H9 (cell line): Measurements from ENCODE around the gene FAM180A. TPM values are rescaled to one million over a fixed set of nuclear protein-coding genes. Genes with fewer than 3 reads are reported as not detected.

Source experiments
- DNase-seq: peaks from one replicate; pipeline ENCODE4 v3.0.0-alpha.2; 2017
- H2AFZ ChIP-seq: one replicate; pipeline ENCODE4 v1.6.1; 2013; ENCODE audit warnings: mild to moderate bottlenecking, low read length, control low read depth, moderate library complexity
- H2AK5ac ChIP-seq: 2 replicates; pipeline ENCODE4 v1.6.1; 2013; ENCODE audit warnings: low read length, control low read depth, mixed read lengths; ENCODE audit not compliant: insufficient read length
- H2BK120ac ChIP-seq: one replicate; pipeline ENCODE4 v1.6.1; 2013; ENCODE audit warnings: low read depth, mild to moderate bottlenecking, low read length, control low read depth, inconsistent platforms; ENCODE audit not compliant: poor library complexity, severe bottlenecking
- H2BK12ac ChIP-seq: 2 replicates; pipeline ENCODE4 v1.6.1; 2013; ENCODE audit warnings: low read length, control low read depth, mixed read lengths, low read depth; ENCODE audit not compliant: insufficient read length
- H2BK15ac ChIP-seq: 2 replicates; pipeline ENCODE4 v1.6.1; 2013; ENCODE audit warnings: low read depth, low read length, control low read depth
- H2BK20ac ChIP-seq: one replicate; pipeline ENCODE4 v1.6.1; 2013; ENCODE audit warnings: low read depth, mild to moderate bottlenecking, low read length, control low read depth, inconsistent platforms; ENCODE audit not compliant: poor library complexity, severe bottlenecking
- H2BK5ac ChIP-seq: 2 replicates; pipeline ENCODE4 v1.6.1; 2013; ENCODE audit warnings: low read length, control low read depth, mixed read lengths; ENCODE audit not compliant: insufficient read length
- H3K14ac ChIP-seq: 2 replicates; pipeline ENCODE4 v1.6.1; 2013; ENCODE audit warnings: low read length, control low read depth; ENCODE audit not compliant: insufficient read depth
- H3K18ac ChIP-seq: 2 replicates; pipeline ENCODE4 v1.6.1; 2013; ENCODE audit warnings: low read depth, mild to moderate bottlenecking, mixed read lengths, low read length, control low read depth; ENCODE audit not compliant: insufficient read length
- H3K23ac ChIP-seq: 2 replicates; pipeline ENCODE4 v1.6.1; 2013; ENCODE audit warnings: low read length, control low read depth, mixed read lengths, low read depth; ENCODE audit not compliant: insufficient read length
- H3K23me2 ChIP-seq: 2 replicates; pipeline ENCODE4 v1.6.1; 2013; ENCODE audit warnings: low read depth, mild to moderate bottlenecking, mixed read lengths, low read length, control low read depth; ENCODE audit not compliant: insufficient read length, poor library complexity, severe bottlenecking
- H3K27ac ChIP-seq: 2 replicates; pipeline ENCODE4 v1.5.1; 2013; ENCODE audit warnings: low read length, control low read depth, mixed read lengths, low read depth; ENCODE audit not compliant: insufficient read length
- H3K27me3 ChIP-seq: 2 replicates; pipeline ENCODE4 v1.6.1; 2013; ENCODE audit warnings: low read length, control low read depth, inconsistent platforms; ENCODE audit not compliant: insufficient read depth
- H3K4ac ChIP-seq: 2 replicates; pipeline ENCODE4 v1.6.1; 2013; ENCODE audit warnings: low read depth, mild to moderate bottlenecking, control low read depth, inconsistent platforms, low read length, moderate library complexity
- H3K4me1 ChIP-seq: 2 replicates; pipeline ENCODE4 v1.6.1; 2013; ENCODE audit warnings: low read length, control low read depth, inconsistent platforms; ENCODE audit not compliant: insufficient read depth
- H3K4me2 ChIP-seq: 2 replicates; pipeline ENCODE4 v1.6.1; 2013; ENCODE audit warnings: low read length, control low read depth, mixed read lengths; ENCODE audit not compliant: insufficient read length, insufficient read depth
- H3K56ac ChIP-seq: 2 replicates; pipeline ENCODE4 v1.6.1; 2013; ENCODE audit warnings: low read depth, mild to moderate bottlenecking, mixed read lengths, low read length, control low read depth; ENCODE audit not compliant: insufficient read length
- H3K79me1 ChIP-seq: 2 replicates; pipeline ENCODE4 v1.6.1; 2013; ENCODE audit warnings: low read depth, mild to moderate bottlenecking, moderate library complexity, low read length, control low read depth, inconsistent platforms; ENCODE audit not compliant: insufficient read depth, poor library complexity, severe bottlenecking
- H3K79me2 ChIP-seq: 2 replicates; pipeline ENCODE4 v1.6.1; 2013; ENCODE audit warnings: low read length, control low read depth, inconsistent platforms; ENCODE audit not compliant: insufficient read depth
- H3K9ac ChIP-seq: 2 replicates; pipeline ENCODE4 v1.6.1; 2013; ENCODE audit warnings: low read length, control low read depth, mixed read lengths; ENCODE audit not compliant: insufficient read length; ENCODE audit errors: extremely low read depth
- H3K9me3 ChIP-seq: one replicate; pipeline ENCODE4 v1.6.1; 2013; ENCODE audit warnings: low read depth, low read length, inconsistent platforms; ENCODE audit not compliant: control insufficient read depth
- H3T11ph ChIP-seq: one replicate; pipeline ENCODE4 v1.6.1; 2013; ENCODE audit warnings: mild to moderate bottlenecking, low read length, control low read depth, inconsistent platforms
- H4K20me1 ChIP-seq: one replicate; pipeline ENCODE4 v1.6.1; 2013; ENCODE audit not compliant: control insufficient read depth, insufficient read length, insufficient read depth
- H4K5ac ChIP-seq: 2 replicates; pipeline ENCODE4 v1.6.1; 2013; ENCODE audit warnings: low read depth, mild to moderate bottlenecking, mixed read lengths, low read length, control low read depth; ENCODE audit not compliant: insufficient read length
- H4K8ac ChIP-seq: replicated peaks from 2 replicates; pipeline ENCODE4 v1.6.1; 2013; ENCODE audit warnings: low read length, control low read depth, mixed read lengths, low read depth; ENCODE audit not compliant: insufficient read length
- H4K91ac ChIP-seq: 2 replicates; pipeline ENCODE4 v1.6.1; 2013; ENCODE audit warnings: low read depth, mild to moderate bottlenecking, moderate library complexity, mixed read lengths, low read length, control low read depth; ENCODE audit not compliant: insufficient read length
- H3K27ac Mint-ChIP-seq, 3 experiments: 2 replicates in 2 of 3; 3 replicates in 1 of 3; pipeline ENCODE4 v1.8.0; 2020 to 2021; ENCODE audit warnings: mixed read lengths in 3 of 3, mild to moderate bottlenecking in 1 of 3, moderate library complexity in 1 of 3
- H3K27me3 Mint-ChIP-seq: 2 replicates; pipeline ENCODE4 v1.8.0; 2021; ENCODE audit warnings: low read depth, mild to moderate bottlenecking, moderate library complexity, mixed read lengths
- H3K36me3 Mint-ChIP-seq, 3 experiments: 2 replicates in 2 of 3; 3 replicates in 1 of 3; pipeline ENCODE4 v1.8.0; 2020 to 2021; ENCODE audit warnings: low read depth in 3 of 3, mixed read lengths in 3 of 3; ENCODE audit not compliant: insufficient read depth in 1 of 3
- H3K4me1 Mint-ChIP-seq, 2 experiments: 2 replicates each; pipeline ENCODE4 v1.8.0; 2020; ENCODE audit warnings: mixed read lengths in 2 of 2
- H3K4me3 Mint-ChIP-seq, 2 experiments: 2 replicates in 1 of 2; 3 replicates in 1 of 2; pipeline ENCODE4 v1.8.0; 2020 to 2021; ENCODE audit warnings: mild to moderate bottlenecking in 2 of 2, mixed read lengths in 2 of 2, moderate library complexity in 1 of 2
- H3K9me3 Mint-ChIP-seq, 2 experiments: 2 replicates in 1 of 2; 3 replicates in 1 of 2; pipeline ENCODE4 v1.8.0; 2020; ENCODE audit warnings: mild to moderate bottlenecking in 2 of 2, mixed read lengths in 2 of 2, moderate library complexity in 1 of 2
- WGBS: extraction: QIAGEN DNeasy Blood & Tissue Kit; methylation state at CpG from one replicate; pipeline ENCODE4 v1.1.7; 2013; ENCODE audit warnings: missing lambda C conversion rate, low lambda C conversion rate, mixed read lengths; ENCODE audit not compliant: insufficient read length; ENCODE audit errors: extremely low coverage; 5-methylcytosine and 5-hydroxymethylcytosine counted together
- total RNA-seq: library from RNA; stranded (reverse); gene quantifications from 2 replicates; pipeline ENCODE4 v1.2.1, GENCODE V29; 2021
- TF ChIP-seq, protein P1 (sequence below): fragments of 200-600 bp; sonication (generic); conservative IDR thresholded peaks from 3 replicates; pipeline ENCODE4 v1.8.0; 2021; ENCODE audit warnings: antibody characterized with exemption, mild to moderate bottlenecking

FAM180A gene
- total RNA-seq, 1 experiment from 2014 or later, result not detected

GRCh38 chr7:135714534-135715009, 34.0 kb downstream of the FAM180A start:
- Histone ChIP-seq H3K14ac (peak overlapping the region; percentile 19; the same call in 1 of the 2 replicates), H3K18ac (no peak overlapping the region), H3K27ac (no peak overlapping the region), H4K20me1 (no peaks in the 10 kb centered on the region), H3K4ac (no peak overlapping the region), H3K9me3 (no peaks in the 10 kb centered on the region), H2AK5ac (no peak overlapping the region), H3K23me2 (no peaks in the 10 kb centered on the region), H3T11ph (no peak overlapping the region), H3K79me1 (no peaks in the 10 kb centered on the region), H3K4me2 (no peak overlapping the region), H3K9ac (no peak overlapping the region), H3K27me3 (no peaks in the 10 kb centered on the region), H3K79me2 (no peaks in the 10 kb centered on the region), H2BK15ac (no peak overlapping the region), H2BK5ac (no peak overlapping the region), H2AFZ (no peak overlapping the region), H2BK12ac (no peak overlapping the region), H3K56ac (no peak overlapping the region), H2BK120ac (no peak overlapping the region), H2BK20ac (no peak overlapping the region), H4K5ac (no peak overlapping the region), H4K8ac (no peak overlapping the region), H3K4me1 (no peaks in the 10 kb centered on the region; the same call in 1 of the 2 replicates), H3K23ac (no peak overlapping the region), H4K91ac (no peak overlapping the region)
- no peak overlapping the region for H3K27ac Mint-ChIP-seq
- DNase-seq, result peak; percentile 70
- WGBS, result no CpG with 5 or more reads among the region's 20 CpGs
- H3K36me3 Mint-ChIP-seq, result no peaks in the 10 kb centered on the region
- H3K4me3 Mint-ChIP-seq, result no peak overlapping the region
- H3K4me1 Mint-ChIP-seq, result peaks cover 7 to 15% of the 10 kb centered on the region in 2 experiments; a peak in 3 of 4 replicates
- H3K27me3 Mint-ChIP-seq, result no peaks in the 10 kb centered on the region; the same call in 1 of the 2 replicates
- H3K9me3 Mint-ChIP-seq, result no peaks in the 10 kb centered on the region
- TF ChIP-seq, protein P1, sequence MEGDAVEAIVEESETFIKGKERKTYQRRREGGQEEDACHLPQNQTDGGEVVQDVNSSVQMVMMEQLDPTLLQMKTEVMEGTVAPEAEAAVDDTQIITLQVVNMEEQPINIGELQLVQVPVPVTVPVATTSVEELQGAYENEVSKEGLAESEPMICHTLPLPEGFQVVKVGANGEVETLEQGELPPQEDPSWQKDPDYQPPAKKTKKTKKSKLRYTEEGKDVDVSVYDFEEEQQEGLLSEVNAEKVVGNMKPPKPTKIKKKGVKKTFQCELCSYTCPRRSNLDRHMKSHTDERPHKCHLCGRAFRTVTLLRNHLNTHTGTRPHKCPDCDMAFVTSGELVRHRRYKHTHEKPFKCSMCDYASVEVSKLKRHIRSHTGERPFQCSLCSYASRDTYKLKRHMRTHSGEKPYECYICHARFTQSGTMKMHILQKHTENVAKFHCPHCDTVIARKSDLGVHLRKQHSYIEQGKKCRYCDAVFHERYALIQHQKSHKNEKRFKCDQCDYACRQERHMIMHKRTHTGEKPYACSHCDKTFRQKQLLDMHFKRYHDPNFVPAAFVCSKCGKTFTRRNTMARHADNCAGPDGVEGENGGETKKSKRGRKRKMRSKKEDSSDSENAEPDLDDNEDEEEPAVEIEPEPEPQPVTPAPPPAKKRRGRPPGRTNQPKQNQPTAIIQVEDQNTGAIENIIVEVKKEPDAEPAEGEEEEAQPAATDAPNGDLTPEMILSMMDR, result no peak
